Endothelial cell (in vitro differentiated cells): Measurements from ENCODE around the gene TCIRG1. TPM values are rescaled to one million over a fixed set of nuclear protein-coding genes. Genes with fewer than 3 reads are reported as not detected.

Experiments
- DNase-seq: peaks from one replicate; pipeline ENCODE4 v3.0.0; 2021; ENCODE audit warnings: low spot score
- H3K27ac Mint-ChIP-seq: one replicate; pipeline ENCODE4 v1.8.0; 2021; ENCODE audit warnings: mixed read lengths, inconsistent platforms; ENCODE audit not compliant: unreplicated experiment
- H3K27me3 Mint-ChIP-seq: one replicate; pipeline ENCODE4 v1.8.0; 2021; ENCODE audit warnings: mild to moderate bottlenecking, moderate library complexity, mixed read lengths, inconsistent platforms; ENCODE audit not compliant: unreplicated experiment
- H3K36me3 Mint-ChIP-seq: one replicate; pipeline ENCODE4 v1.8.0; 2021; ENCODE audit warnings: mild to moderate bottlenecking, low read depth, mixed read lengths, inconsistent platforms; ENCODE audit not compliant: unreplicated experiment
- H3K4me1 Mint-ChIP-seq: one replicate; pipeline ENCODE4 v1.8.0; 2021; ENCODE audit warnings: mild to moderate bottlenecking, mixed read lengths, inconsistent platforms; ENCODE audit not compliant: unreplicated experiment
- H3K4me3 Mint-ChIP-seq: one replicate; pipeline ENCODE4 v1.8.0; 2021; ENCODE audit warnings: mild to moderate bottlenecking, mixed read lengths, inconsistent platforms; ENCODE audit not compliant: unreplicated experiment
- H3K9me3 Mint-ChIP-seq: one replicate; pipeline ENCODE4 v1.8.0; 2021; ENCODE audit warnings: mixed read lengths, inconsistent platforms; ENCODE audit not compliant: unreplicated experiment
- total RNA-seq: library from RNA; stranded (reverse); fragmentation: NEBNext Ultra II Directional; extraction: Animal tissue kit (Norgen Biotek cat#: 25700); gene quantifications from one replicate; pipeline ENCODE4 v1.2.1, GENCODE V29; 2021; ENCODE audit not compliant: unreplicated experiment
- TF ChIP-seq, protein P1 (sequence below): fragments of 200-600 bp; sonication (generic); IDR thresholded peaks from one replicate; pipeline ENCODE4 v1.5.0; 2021; ENCODE audit warnings: antibody characterized with exemption; ENCODE audit not compliant: unreplicated experiment

The TCIRG1 gene
- total RNA-seq, 1 donor from 2014 or later = 294 TPM

- no peak overlapping the region for H3K4me3 Mint-ChIP-seq
Observed at GRCh38 chr11:67996051-67996450, 42.8 kb upstream of the TCIRG1 start.

DNA sequence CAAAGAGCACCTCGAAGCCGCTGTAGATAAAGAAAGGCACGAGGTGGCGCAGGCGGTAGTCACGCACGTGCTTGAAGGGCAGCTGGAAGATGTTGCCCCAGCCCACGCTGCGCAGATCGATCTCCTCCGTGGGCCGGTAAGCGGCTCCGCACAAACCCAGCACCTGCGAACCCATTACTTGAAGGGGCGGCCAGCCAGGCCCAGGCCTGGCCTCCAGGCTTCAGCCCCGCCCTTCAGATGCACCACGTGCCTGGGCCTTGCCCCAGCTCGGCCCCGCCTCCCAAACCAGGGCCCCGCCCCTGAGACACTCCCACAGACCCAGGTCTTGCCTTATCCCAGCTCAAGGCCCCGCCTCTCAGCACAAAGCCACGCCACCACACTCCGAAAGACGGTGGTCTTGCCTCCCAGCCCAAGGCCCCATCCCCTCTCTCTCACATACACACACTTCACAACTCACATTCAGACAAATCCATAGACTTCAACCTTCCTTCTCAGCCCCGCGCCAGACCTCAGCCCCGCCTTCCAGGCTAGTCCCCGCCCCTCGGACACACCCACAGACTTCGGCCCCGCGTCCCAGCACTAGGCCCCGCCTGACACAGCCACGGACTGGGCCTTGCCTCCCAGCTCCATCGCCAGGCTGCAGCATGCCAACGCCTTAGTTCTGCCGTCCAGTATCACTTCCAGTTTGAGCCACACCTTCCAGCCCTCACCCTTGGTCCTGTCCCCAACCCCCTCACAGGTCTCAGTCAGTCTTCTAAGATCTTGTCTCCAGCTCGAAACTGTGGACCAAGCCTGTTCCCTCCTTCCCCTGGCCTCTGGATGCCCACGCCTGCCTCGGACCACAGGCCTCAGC, 42.0 kb upstream of the TCIRG1 start:
- H3K9me3 Mint-ChIP-seq = no peaks in the 10 kb centered on the region
- H3K4me3 Mint-ChIP-seq = peak overlapping the region; percentile 64
- H3K4me1 Mint-ChIP-seq = no peaks in the 10 kb centered on the region
- H3K27me3 Mint-ChIP-seq = peaks cover 10% of the 10 kb centered on the region
- H3K27ac Mint-ChIP-seq = no peak overlapping the region
- TF ChIP-seq, protein P1, sequence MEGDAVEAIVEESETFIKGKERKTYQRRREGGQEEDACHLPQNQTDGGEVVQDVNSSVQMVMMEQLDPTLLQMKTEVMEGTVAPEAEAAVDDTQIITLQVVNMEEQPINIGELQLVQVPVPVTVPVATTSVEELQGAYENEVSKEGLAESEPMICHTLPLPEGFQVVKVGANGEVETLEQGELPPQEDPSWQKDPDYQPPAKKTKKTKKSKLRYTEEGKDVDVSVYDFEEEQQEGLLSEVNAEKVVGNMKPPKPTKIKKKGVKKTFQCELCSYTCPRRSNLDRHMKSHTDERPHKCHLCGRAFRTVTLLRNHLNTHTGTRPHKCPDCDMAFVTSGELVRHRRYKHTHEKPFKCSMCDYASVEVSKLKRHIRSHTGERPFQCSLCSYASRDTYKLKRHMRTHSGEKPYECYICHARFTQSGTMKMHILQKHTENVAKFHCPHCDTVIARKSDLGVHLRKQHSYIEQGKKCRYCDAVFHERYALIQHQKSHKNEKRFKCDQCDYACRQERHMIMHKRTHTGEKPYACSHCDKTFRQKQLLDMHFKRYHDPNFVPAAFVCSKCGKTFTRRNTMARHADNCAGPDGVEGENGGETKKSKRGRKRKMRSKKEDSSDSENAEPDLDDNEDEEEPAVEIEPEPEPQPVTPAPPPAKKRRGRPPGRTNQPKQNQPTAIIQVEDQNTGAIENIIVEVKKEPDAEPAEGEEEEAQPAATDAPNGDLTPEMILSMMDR = no peak
- peaks cover 4% of the 10 kb centered on the region for H3K36me3 Mint-ChIP-seq
- DNase-seq = peak; percentile 77

More at GRCh38 chr11:67996051-67996450, 42.8 kb upstream of the TCIRG1 start:
- Mint-ChIP-seq H3K4me1 (no peaks in the 10 kb centered on the region), H3K27me3 (peaks cover 8% of the 10 kb centered on the region), H3K27ac (no peak overlapping the region), H3K9me3 (no peaks in the 10 kb centered on the region), H3K36me3 (peaks cover 4% of the 10 kb centered on the region)
- TF ChIP-seq, protein P1 = no peak
- no peak for DNase-seq

- DNase-seq = no peak
- TF ChIP-seq, protein P1 = no peak
- Mint-ChIP-seq H3K9me3 (no peaks in the 10 kb centered on the region), H3K36me3 (peaks cover 4% of the 10 kb centered on the region), H3K4me3 (peak overlapping the region; percentile 64), H3K4me1 (peaks cover under 1% of the 10 kb centered on the region), H3K27me3 (peaks cover 13% of the 10 kb centered on the region), H3K27ac (no peak overlapping the region)
Observed at GRCh38 chr11:67997475-67997921, 41.3 kb upstream of the TCIRG1 start.

GRCh38 chr11:67998150-67999045, 40.4 kb upstream of the TCIRG1 start:
- no peaks in the 10 kb centered on the region for H3K9me3 Mint-ChIP-seq
- H3K4me1 Mint-ChIP-seq = peaks cover 6% of the 10 kb centered on the region
- H3K27ac Mint-ChIP-seq = no peak overlapping the region
- H3K4me3 Mint-ChIP-seq = no peak overlapping the region
- TF ChIP-seq, protein P1 = no peak
- H3K27me3 Mint-ChIP-seq = peaks cover 13% of the 10 kb centered on the region
- peaks cover 4% of the 10 kb centered on the region for H3K36me3 Mint-ChIP-seq
- DNase-seq = no peak
